ENCODE measurements around the gene RMC1. TPM values are rescaled to one million over a fixed set of nuclear protein-coding genes. Genes with fewer than 3 reads are reported as not detected.

RMC1 gene
- total RNA-seq, 6 donors from 2014 or later: 23.3 to 45.1 (median 39.8) TPM

- Histone ChIP-seq H3K9me3 (no peaks in the 10 kb centered on the region), H3K4me3 (no peak overlapping the region), H3K27ac (peak overlapping the region in 3 of 4 donors; percentile 10 to 51 (median 45)), H3K36me3 (peaks cover 83 to 100% (median 93%) of the 10 kb centered on the region in 4 donors), H3K4me1 (peaks cover 0 to 21% (median 12%) of the 10 kb centered on the region in 4 donors), H3K27me3 (no peaks in the 10 kb centered on the region)
- DNase-seq (no peak), ATAC-seq (ENCODE audit: low FRiP score in 2 of 2) (no peak)
- 85 to 88% methylated on average over 9 of the region's 9 CpGs for WGBS, 2 donors
- no peak for TF ChIP-seq POLR2AphosphoS5 (IDR thresholded peaks at IDR 0.05)
- TF ChIP-seq POLR2A (IDR thresholded peaks at IDR 0.05): no peak
- TF ChIP-seq CTCF (IDR thresholded peaks at IDR 0.05): no peak
- no peak for TF ChIP-seq EP300 (IDR thresholded peaks at IDR 0.05)
Measured at GRCh38 chr18:23539911-23540525, 36.7 kb downstream of the RMC1 start.

- ATAC-seq (ENCODE audit: low FRiP score in 2 of 2): peak; percentile 28 to 62
- Histone ChIP-seq H3K9me3 (no peaks in the 10 kb centered on the region), H3K27me3 (no peaks in the 10 kb centered on the region), H3K36me3 (peaks cover 82 to 100% (median 89%) of the 10 kb centered on the region in 4 donors), H3K27ac (peak overlapping the region; percentile 10 to 51 (median 34)), H3K4me1 (peaks cover 0 to 21% (median 12%) of the 10 kb centered on the region in 4 donors), H3K4me3 (no peak overlapping the region)
- no peak for TF ChIP-seq CTCF (IDR thresholded peaks at IDR 0.05)
- TF ChIP-seq POLR2AphosphoS5 (IDR thresholded peaks at IDR 0.05): no peak
- WGBS, 2 donors: 61 to 77% methylated on average over 5 of the region's 5 CpGs
- no peak for DNase-seq
Measured at GRCh38 chr18:23540867-23541266, 37.6 kb downstream of the RMC1 start.

- Histone ChIP-seq H3K4me1 (peaks cover 0 to 21% (median 12%) of the 10 kb centered on the region in 4 donors), H3K9me3 (no peaks in the 10 kb centered on the region), H3K4me3 (no peak overlapping the region), H3K27me3 (no peaks in the 10 kb centered on the region), H3K27ac (peak overlapping the region in 3 of 4 donors; percentile 10 to 50 (median 45)), H3K36me3 (peaks cover 77 to 98% (median 85%) of the 10 kb centered on the region in 4 donors)
- ATAC-seq (ENCODE audit: low FRiP score in 2 of 2): no peak
- 78 to 86% methylated on average over 7 to 9 of the region's 9 CpGs for WGBS, 2 donors
- no peak for TF ChIP-seq EP300 (IDR thresholded peaks at IDR 0.05)
- TF ChIP-seq POLR2A (IDR thresholded peaks at IDR 0.05): no peak
- DNase-seq: no peak
Measured at GRCh38 chr18:23541349-23542093, 38.2 kb downstream of the RMC1 start.

- TF ChIP-seq EP300 (IDR thresholded peaks at IDR 0.05): no peak
- Histone ChIP-seq H3K4me3 (no peak overlapping the region), H3K27ac (no peak overlapping the region), H3K27me3 (no peaks in the 10 kb centered on the region), H3K4me1 (peaks cover 0 to 19% (median 12%) of the 10 kb centered on the region in 4 donors), H3K36me3 (peaks cover 73 to 98% (median 85%) of the 10 kb centered on the region in 4 donors), H3K9me3 (no peaks in the 10 kb centered on the region)
- ATAC-seq (ENCODE audit: low FRiP score in 2 of 2) (no peak), DNase-seq (no peak)
- WGBS, 2 donors: 90 to 91% methylated on average over 2 of the region's 2 CpGs
Measured at GRCh38 chr18:23542461-23542860, 39.1 kb downstream of the RMC1 start.

GRCh38 chr18:23545247-23545789 is 42.0 kb downstream of the RMC1 start:
- DNase-seq (peak in 1 of 2 donors; percentile 25), ATAC-seq (ENCODE audit: low FRiP score in 2 of 2) (no peak)
- Histone ChIP-seq H3K9me3 (no peaks in the 10 kb centered on the region), H3K4me1 (peaks cover 0 to 16% (median 11%) of the 10 kb centered on the region in 4 donors), H3K27me3 (no peaks in the 10 kb centered on the region), H3K4me3 (no peak overlapping the region), H3K27ac (peak overlapping the region in 1 of 4 donors; percentile 30), H3K36me3 (peaks cover 45 to 98% (median 66%) of the 10 kb centered on the region in 4 donors)
- TF ChIP-seq POLR2A (IDR thresholded peaks at IDR 0.05) (no peak), EP300 (IDR thresholded peaks at IDR 0.05) (no peak), CTCF (IDR thresholded peaks at IDR 0.05) (no peak), POLR2AphosphoS5 (IDR thresholded peaks at IDR 0.05) (no peak)
- WGBS, 2 donors: 91 to 93% methylated on average over 13 of the region's 13 CpGs

All from upper lobe of left lung (tissue), 6 donors.